Activated T-helper 2 cell treated with anti-CD3 and anti-CD28 coated beads, Interferon-gamma antibody, Interleukin-2, Interleukin-4, amounts not matched to agents 10 μg/mL and 5 μg/mL and 100 μg/mL, durations not matched to agents 14 hours and 24 hours and 36 hours (primary cell): ENCODE measurements around the gene SLC2A13. TPM values are rescaled to one million over a fixed set of nuclear protein-coding genes. Genes with fewer than 3 reads are reported as not detected.
"Not testable (repeated sequence)": the region's sequence is repeated elsewhere in the genome, so short reads cannot be mapped to it uniquely, and the experiment has no call there.

ENCODE experiments used
- DNase-seq: peaks from one replicate; pipeline ENCODE4 v3.0.0; 2021; ENCODE audit warnings: low spot score
- H3K27ac Mint-ChIP-seq: one replicate; pipeline ENCODE4 v1.8.0; 2021; ENCODE audit warnings: mixed read lengths
- H3K27me3 Mint-ChIP-seq: one replicate; pipeline ENCODE4 v1.8.0; 2021; ENCODE audit warnings: low read depth, mixed read lengths
- H3K36me3 Mint-ChIP-seq: one replicate; pipeline ENCODE4 v1.8.0; 2021; ENCODE audit warnings: low read depth, mixed read lengths
- H3K4me1 Mint-ChIP-seq: one replicate; pipeline ENCODE4 v1.8.0; 2021; ENCODE audit warnings: low read depth, mixed read lengths
- H3K4me3 Mint-ChIP-seq: one replicate; pipeline ENCODE4 v1.8.0; 2021; ENCODE audit warnings: low read depth, mild to moderate bottlenecking, moderate library complexity, mixed read lengths
- H3K9me3 Mint-ChIP-seq: one replicate; pipeline ENCODE4 v1.8.0; 2021; ENCODE audit warnings: mixed read lengths
- intact Hi-C: fragments of 100-400 bp; cut with micrococcal nuclease; formaldehyde crosslinking; loops from one replicate; pipeline ENCODE4 v1.15.1; 2023
- total RNA-seq: library from RNA; stranded (reverse); gene quantifications from 2 replicates; pipeline ENCODE4 v1.2.3, GENCODE V29; 2022

SLC2A13 gene
- total RNA-seq, 1 donor from 2014 or later, result 2.5 TPM

DNA sequence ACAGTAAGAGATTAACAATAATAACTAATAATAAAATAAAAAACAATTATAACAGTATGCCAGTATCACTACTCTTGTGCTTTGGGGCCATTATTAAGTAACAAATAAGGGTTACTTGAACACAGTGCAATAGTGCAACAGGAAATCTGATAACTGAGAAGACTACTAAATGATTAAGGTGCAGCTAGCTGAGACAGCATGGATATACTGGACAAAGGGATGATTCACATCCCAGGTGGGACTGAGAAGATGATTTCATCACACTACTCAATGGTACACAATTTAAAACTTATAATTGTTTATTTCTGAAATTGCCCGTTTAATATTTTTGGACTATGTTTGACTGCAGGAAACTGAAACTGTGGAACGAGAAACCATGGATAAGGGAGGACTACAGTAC is 317.6 kb downstream of the SLC2A13 start:
- no peaks in the 10 kb centered on the region for H3K27me3 Mint-ChIP-seq
- no peak overlapping the region for H3K4me3 Mint-ChIP-seq
- no peaks in the 10 kb centered on the region for H3K9me3 Mint-ChIP-seq
- intact Hi-C loops, result no loop called here
- no peak for DNase-seq
- no peaks in the 10 kb centered on the region for H3K4me1 Mint-ChIP-seq
- no peak overlapping the region for H3K27ac Mint-ChIP-seq
- H3K36me3 Mint-ChIP-seq, result no peaks in the 10 kb centered on the region

DNA sequence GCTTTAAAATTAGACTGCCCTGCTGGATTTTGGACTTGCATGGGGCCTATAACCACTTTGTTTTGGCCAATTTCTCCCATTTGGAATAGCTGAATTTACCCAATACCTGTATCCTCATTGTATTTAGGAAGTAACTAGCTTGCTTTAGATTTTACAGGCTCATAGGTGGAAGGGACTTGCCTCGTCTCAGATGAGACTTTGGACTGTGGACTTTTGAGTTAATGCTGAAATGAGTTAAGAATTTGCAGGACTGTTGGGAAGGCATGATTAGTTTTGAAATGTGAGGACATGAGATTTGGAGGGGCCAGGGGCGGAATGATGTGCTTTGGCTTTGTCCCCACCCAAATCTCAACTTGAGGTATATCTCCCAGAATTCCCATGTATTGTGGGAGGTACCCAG is 320.1 kb downstream of the SLC2A13 start:
- H3K4me3 Mint-ChIP-seq, result not testable (repeated sequence)

DNA sequence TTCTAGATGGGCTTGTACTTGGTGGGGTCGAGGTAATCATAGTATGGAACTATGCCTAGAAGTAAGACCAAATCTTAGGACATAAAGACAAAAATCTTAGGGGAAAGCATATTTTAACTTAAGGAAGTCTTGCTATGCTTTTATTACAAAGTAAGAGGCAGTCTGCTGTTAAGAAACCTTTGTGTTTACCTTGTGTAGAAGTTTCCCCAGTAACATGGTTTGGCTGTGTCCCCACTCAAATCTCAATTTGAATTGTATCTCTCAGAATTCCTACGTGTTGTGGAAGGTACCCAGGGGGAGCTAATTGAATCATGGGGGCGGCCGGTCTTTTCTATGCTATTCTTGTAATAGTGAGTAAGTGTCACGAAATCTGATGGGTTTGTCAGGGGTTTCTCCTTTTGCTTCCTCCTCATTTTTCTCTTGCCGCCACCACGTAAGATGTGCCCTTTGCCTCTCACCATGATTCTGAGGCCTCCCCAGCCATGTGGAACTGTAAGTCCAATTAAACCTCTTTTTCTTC is 323.8 kb downstream of the SLC2A13 start:
- Mint-ChIP-seq H3K27ac (no peak overlapping the region), H3K27me3 (no peaks in the 10 kb centered on the region), H3K4me3 (no peak overlapping the region), H3K4me1 (no peaks in the 10 kb centered on the region), H3K36me3 (no peaks in the 10 kb centered on the region), H3K9me3 (no peaks in the 10 kb centered on the region)
- DNase-seq, result no peak
- intact Hi-C loops, result no loop called here

More for the DNA sequence above, 320.1 kb downstream of the SLC2A13 start:
- DNase-seq, H3K4me1 Mint-ChIP-seq, H3K27me3 Mint-ChIP-seq, intact Hi-C loops, H3K9me3 Mint-ChIP-seq, H3K27ac Mint-ChIP-seq, H3K36me3 Mint-ChIP-seq: not testable (repeated sequence)

DNA sequence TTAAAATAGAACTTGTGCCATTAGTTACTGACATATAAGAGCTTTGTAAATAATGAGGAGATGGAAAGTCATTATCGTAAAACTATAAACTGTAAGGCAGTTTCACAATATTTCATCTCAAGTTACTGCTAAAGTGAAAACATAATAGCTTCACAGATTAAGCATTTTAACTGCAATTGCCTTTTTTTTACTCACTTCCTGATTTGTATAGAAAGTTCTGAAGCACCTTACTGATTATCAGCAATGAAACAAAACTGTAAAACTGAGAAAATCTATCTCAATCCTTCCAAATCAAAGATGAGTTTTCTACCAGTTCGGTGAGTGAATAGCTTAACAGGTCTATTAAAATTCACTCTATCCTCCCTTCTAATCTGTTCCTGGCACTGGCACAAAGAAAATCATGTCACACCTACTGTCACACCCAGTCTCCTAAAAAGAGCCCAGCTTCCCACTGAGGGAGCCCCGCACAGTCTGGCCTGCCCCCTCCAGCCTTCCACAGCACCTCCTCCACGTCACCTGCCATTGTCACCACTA is 324.9 kb downstream of the SLC2A13 start:
- Mint-ChIP-seq H3K4me1 (no peaks in the 10 kb centered on the region), H3K27ac (no peak overlapping the region), H3K9me3 (no peaks in the 10 kb centered on the region), H3K27me3 (no peaks in the 10 kb centered on the region), H3K36me3 (no peaks in the 10 kb centered on the region), H3K4me3 (no peak overlapping the region)
- intact Hi-C loops, result no loop called here
- no peak for DNase-seq

DNA sequence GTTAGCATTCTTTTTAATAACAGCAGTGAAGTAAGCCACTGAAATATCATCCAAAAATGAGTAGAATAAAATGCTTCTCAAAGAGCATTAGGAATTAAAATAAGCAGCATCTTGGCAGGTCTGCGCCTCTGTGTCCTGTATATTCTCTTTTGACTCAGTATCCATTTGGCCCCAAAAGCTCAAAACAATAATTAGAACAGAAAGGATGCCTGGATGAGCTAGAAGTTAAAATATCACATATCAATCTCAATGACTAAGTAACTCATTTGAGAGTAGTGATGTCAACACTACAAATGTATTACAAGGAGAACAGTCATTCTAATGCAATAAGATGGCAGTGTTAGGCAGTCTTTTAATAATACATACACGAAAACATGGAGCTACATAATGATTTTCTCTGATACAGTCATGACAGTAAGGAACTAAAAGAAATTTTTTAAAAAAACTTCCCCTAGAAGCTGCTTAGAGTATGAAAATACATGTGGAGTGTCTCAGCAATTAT is 325.4 kb downstream of the SLC2A13 start:
- DNase-seq, result no peak
- Mint-ChIP-seq H3K9me3 (no peaks in the 10 kb centered on the region), H3K4me3 (no peak overlapping the region), H3K27ac (no peak overlapping the region), H3K4me1 (no peaks in the 10 kb centered on the region), H3K27me3 (no peaks in the 10 kb centered on the region), H3K36me3 (no peaks in the 10 kb centered on the region)
- intact Hi-C loops, result no loop called here

DNA sequence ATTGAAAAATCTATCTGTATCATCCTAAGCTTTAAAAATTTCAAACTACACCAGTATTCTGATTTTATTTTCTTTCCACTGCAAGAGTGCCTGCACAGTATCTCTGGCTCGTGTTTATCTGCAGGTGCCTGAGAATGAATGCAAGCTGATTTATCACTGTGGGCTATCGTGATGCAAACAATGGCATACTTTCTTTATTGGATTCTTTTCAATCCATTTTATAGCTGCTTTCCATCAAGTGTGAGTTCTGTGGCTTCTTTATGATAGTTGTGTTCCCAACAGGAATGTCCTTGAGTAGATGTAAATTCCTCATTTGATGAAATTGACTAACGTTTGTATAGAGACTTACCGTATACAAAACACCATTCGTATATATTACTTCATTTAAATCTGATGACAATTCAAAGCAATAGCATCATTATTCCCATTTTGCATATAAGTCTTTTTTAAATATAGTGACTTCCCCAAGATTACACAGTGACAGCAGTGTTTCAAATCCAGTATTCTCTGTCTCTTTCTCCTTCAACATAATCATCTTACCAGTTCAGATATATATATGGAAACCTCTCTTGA is 326.0 kb downstream of the SLC2A13 start:
- H3K9me3 Mint-ChIP-seq, result no peaks in the 10 kb centered on the region
- H3K4me3 Mint-ChIP-seq, result no peak overlapping the region
- intact Hi-C loops, result no loop called here
- DNase-seq, result no peak
- H3K27me3 Mint-ChIP-seq, result no peaks in the 10 kb centered on the region
- no peaks in the 10 kb centered on the region for H3K4me1 Mint-ChIP-seq
- no peaks in the 10 kb centered on the region for H3K36me3 Mint-ChIP-seq
- H3K27ac Mint-ChIP-seq, result no peak overlapping the region

DNA sequence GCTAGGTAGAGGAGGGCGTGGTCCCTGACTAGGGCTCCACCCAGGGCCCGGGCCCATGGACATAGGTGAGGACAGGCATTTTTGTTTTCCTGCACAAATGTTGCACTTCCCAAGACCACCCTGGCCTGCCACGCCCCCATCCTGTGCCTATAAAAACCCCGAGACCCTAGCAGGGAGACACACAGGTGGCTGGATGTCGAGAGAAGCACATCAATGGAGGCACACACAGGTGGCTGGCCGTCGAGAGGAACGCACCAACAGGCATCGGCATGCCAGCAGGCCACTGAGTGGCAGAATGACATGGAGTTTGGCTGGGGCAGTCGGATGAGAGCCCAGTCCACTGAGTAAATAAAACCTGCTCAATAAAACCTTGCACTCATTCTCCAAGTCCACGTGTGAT is 328.4 kb downstream of the SLC2A13 start:
- no peak overlapping the region for H3K4me3 Mint-ChIP-seq
- intact Hi-C loops, result no loop called here
- H3K9me3 Mint-ChIP-seq, result no peaks in the 10 kb centered on the region
- H3K4me1 Mint-ChIP-seq, result no peaks in the 10 kb centered on the region
- no peak for DNase-seq
- H3K36me3 Mint-ChIP-seq, result no peaks in the 10 kb centered on the region
- no peaks in the 10 kb centered on the region for H3K27me3 Mint-ChIP-seq
- no peak overlapping the region for H3K27ac Mint-ChIP-seq

DNA sequence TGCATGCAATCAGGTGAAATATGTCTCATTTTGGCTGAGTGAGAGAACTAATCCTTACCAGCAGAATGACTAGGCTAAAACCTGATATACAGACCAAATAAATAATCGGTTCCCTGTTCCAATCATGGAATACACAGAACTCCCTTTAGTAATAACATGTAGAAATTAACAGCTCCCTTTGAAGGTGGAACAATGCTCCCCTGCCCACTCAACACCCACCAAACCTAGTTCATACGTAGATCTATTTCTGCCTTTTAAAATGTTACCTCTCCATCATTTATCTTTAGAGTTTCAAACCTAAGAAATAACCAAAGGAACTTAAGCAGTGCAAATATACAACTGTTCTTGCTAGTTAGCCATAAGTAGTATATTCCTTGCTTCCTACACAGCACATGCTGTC is 332.6 kb downstream of the SLC2A13 start:
- H3K9me3 Mint-ChIP-seq, result no peaks in the 10 kb centered on the region
- DNase-seq, result no peak
- peaks cover 2% of the 10 kb centered on the region for H3K27me3 Mint-ChIP-seq
- H3K27ac Mint-ChIP-seq, result no peak overlapping the region
- intact Hi-C loops, result no loop called here
- no peak overlapping the region for H3K4me3 Mint-ChIP-seq
- no peaks in the 10 kb centered on the region for H3K4me1 Mint-ChIP-seq
- H3K36me3 Mint-ChIP-seq, result no peaks in the 10 kb centered on the region

DNA sequence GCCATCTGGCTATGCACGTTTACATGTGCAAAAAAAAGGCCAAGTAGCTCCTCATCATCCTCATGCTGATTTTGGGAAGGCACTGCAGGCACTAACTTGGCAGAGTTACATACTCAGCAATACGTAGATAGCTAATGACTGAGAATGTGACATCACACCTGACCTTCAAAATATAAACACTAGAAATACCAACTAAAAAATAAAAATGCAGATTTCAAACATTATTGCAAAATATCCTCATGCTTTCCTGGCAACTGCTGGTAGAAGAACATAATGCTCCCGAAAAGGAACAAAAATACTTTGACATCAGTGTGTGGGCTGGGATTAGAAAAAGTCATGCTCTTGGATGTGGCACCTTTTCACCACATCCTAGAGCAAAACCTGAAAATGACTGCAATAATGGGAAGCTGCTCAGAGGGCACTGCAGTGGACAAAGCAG is 333.0 kb downstream of the SLC2A13 start:
- DNase-seq, result no peak
- no peaks in the 10 kb centered on the region for H3K4me1 Mint-ChIP-seq
- H3K27me3 Mint-ChIP-seq, result peaks cover 2% of the 10 kb centered on the region
- H3K9me3 Mint-ChIP-seq, result no peaks in the 10 kb centered on the region
- H3K4me3 Mint-ChIP-seq, result no peak overlapping the region
- no peaks in the 10 kb centered on the region for H3K36me3 Mint-ChIP-seq
- intact Hi-C loops, result no loop called here
- H3K27ac Mint-ChIP-seq, result no peak overlapping the region

DNA sequence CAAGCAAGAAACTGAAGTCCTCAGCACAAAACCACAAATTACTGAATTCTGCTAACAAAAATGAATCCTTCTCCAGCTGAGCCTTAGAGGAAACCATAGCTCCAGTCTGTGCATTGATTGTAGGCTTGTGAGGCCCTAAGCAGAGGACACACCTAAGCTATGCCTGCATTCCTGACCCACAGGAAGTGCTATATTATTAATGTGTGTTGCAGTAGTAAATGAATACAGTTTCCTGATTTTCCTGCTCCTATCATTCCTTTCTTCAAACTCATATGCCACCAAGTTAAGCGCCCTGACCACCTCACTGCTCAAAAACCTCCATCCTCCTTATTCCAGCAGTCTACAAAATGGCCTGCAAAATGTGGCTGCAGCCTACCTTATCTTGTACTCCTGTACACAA is 334.4 kb downstream of the SLC2A13 start:
- no peaks in the 10 kb centered on the region for H3K4me1 Mint-ChIP-seq
- no peaks in the 10 kb centered on the region for H3K36me3 Mint-ChIP-seq
- intact Hi-C loops, result no loop called here
- no peak overlapping the region for H3K27ac Mint-ChIP-seq
- no peak overlapping the region for H3K4me3 Mint-ChIP-seq
- DNase-seq, result no peak
- no peaks in the 10 kb centered on the region for H3K9me3 Mint-ChIP-seq
- peaks cover 2% of the 10 kb centered on the region for H3K27me3 Mint-ChIP-seq

DNA sequence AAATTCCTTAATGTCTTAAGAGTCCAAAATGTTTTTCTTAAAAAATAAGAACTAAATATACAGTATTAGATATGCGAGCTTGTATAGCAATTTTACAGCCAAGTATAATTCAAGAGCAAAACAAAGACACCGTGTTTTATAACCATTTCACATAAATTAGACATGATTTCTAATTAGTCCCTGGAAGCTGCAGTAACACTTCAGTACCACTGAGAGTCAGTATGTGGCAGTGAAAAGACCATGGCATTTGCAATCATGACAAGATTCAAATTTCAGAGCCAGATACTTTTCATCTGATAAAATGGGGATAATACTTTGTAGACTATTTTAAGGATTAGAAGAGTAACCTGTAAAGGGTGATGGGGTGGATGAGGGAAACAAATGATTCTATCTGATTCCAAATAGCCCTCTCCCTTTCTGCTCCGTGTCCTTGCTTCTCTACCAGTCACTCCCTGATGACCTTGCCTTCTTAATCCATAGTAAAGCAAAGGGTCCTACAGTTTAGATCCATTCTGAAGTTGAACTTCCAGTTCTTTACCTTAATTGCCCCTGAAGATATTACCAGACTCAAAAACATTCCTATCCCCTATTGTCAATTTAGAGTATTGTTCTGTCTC is 340.8 kb downstream of the SLC2A13 start:
- H3K4me3 Mint-ChIP-seq, result no peak overlapping the region
- H3K36me3 Mint-ChIP-seq, result no peaks in the 10 kb centered on the region
- no peak overlapping the region for H3K27ac Mint-ChIP-seq
- no peaks in the 10 kb centered on the region for H3K4me1 Mint-ChIP-seq
- peaks cover 2% of the 10 kb centered on the region for H3K27me3 Mint-ChIP-seq
- no peaks in the 10 kb centered on the region for H3K9me3 Mint-ChIP-seq
- no peak for DNase-seq
- intact Hi-C loops, result loop anchor here (2.0 kb wide), 2 partner anchors 226 to 342 kb away; partner anchors contain the start of gene SLC2A13

DNA sequence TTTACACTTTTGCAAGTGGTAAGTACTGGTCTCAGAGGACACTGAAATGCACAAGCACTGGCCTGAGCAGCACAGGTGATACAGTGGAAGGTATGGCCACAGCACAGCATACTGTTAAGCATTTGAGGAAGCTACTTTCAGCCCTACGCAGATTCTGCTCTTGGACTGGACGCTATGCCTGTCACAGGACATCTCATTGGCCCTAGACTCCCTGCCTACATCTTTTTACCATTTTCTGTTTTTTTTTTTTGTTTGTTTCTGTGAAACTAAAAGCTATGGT is 342.1 kb downstream of the SLC2A13 start:
- Mint-ChIP-seq H3K4me3 (no peak overlapping the region), H3K4me1 (no peaks in the 10 kb centered on the region), H3K36me3 (no peaks in the 10 kb centered on the region), H3K27ac (no peak overlapping the region), H3K27me3 (no peaks in the 10 kb centered on the region), H3K9me3 (no peaks in the 10 kb centered on the region)
- intact Hi-C loops, result loop anchor here (2.0 kb wide), 2 partner anchors 227 to 343 kb away; partner anchors contain the start of gene SLC2A13
- no peak for DNase-seq

DNA sequence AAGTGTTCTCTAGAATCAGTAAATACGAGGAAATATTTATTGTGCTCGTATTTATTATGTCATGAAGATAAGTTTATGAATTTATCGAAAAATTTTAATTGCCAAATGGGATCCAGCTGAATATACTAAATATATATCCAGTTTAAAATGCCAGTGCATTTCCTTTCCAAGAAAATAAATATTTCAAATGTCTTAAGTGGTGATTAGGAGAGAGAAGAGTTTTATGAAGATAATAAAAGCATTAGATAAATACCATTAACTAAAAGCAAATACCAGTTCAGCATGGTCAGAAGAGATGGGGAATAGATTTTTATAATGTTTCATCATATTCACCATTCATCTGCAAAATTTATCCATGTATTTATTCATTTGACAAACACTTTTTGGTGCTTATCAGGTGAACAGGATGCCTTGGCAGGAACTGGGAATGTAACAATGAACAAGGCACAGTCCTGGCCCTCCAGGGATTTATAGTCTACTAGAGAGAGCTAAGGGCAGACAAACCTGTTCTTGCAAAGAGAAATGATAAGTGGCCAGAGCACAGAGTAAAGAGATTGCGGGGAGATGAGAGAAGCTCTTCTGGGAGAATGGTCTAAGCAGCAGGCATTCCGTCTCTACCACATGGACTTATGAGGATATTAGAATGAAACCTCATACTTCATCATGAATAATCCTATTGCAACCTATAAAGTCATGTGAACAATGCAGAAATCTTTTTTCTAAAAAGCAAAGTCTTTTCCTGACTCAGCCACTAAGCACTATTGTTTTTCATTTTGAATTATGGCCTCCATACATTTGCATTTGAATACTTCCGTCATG is 342.6 kb downstream of the SLC2A13 start:
- Mint-ChIP-seq H3K36me3 (no peaks in the 10 kb centered on the region), H3K9me3 (no peaks in the 10 kb centered on the region), H3K27me3 (no peaks in the 10 kb centered on the region), H3K27ac (no peak overlapping the region), H3K4me3 (no peak overlapping the region), H3K4me1 (no peaks in the 10 kb centered on the region)
- intact Hi-C loops, result no loop called here
- DNase-seq, result no peak
